Prostate gland (tissue), 2 donors: ENCODE measurements around the gene NHERF2.

Source experiments
- CTCF ChIP-seq, 4 experiments: fragments of 200-600 bp in 2 of 4; fragments of 450-650 bp in 2 of 4; sonication (generic) in 2 of 4; IDR thresholded peaks; 1 replicate in 3 of 4; 2 replicates in 1 of 4; pipeline ENCODE4 v1.5.1; 2016 to 2019; ENCODE audit warnings: antibody characterized with exemption in 4 of 4, mild to moderate bottlenecking in 2 of 4, moderate library complexity in 2 of 4
- POLR2A ChIP-seq: fragments of 450-650 bp; IDR thresholded peaks from one replicate; pipeline ENCODE4 v1.6.1; 2016; ENCODE audit warnings: antibody characterized with exemption, mild to moderate bottlenecking

GRCh38 chr16:2036200-2036966 is 9.7 kb downstream of the NHERF2 start:
- no peak for TF ChIP-seq CTCF (IDR thresholded peaks at IDR 0.05)
- no peak for TF ChIP-seq POLR2A
